Measurements from ENCODE around the gene LMBRD2. TPM values are rescaled to one million over a fixed set of nuclear protein-coding genes. Genes with fewer than 3 reads are reported as not detected.
A peak's percentile ranks its signal among the peaks of the same experiment; 100 is the strongest.
"Not testable (repeated sequence)": the region's sequence is repeated elsewhere in the genome, so short reads cannot be mapped to it uniquely, and the experiment has no call there.

Gene LMBRD2
- polyA plus RNA-seq, 4 donors = 1.6 to 23.5 (median 3.5) TPM

DNA sequence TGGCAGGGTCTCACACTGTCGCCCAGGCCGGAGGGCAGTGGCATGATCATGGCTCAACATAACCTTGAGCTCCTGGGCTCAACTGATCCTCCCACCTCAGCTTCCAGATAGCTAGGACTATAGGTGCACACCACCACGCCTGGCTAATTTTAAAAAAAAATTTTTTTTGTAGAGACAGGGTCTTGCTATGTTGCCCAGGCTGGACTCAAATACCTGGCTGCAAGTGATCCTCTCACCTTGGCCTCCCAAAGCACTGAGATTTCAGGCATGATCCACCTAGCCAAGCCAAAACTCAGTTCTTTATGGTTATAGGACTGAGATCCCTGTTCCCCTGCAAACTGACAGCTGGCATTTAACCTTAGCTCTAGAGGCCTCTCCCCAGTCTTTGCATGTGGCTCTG is 5.3 kb downstream of the LMBRD2 start:
- no peak overlapping the region for H3K4me3 ChIP-seq (ENCODE audit: low read depth in 1 of 3, low read length in 3 of 3)
- WGBS, 3 donors = 72 to 82% (median 75%) methylated on average over 3 of the region's 3 CpGs
- no peak overlapping the region for H3K27ac ChIP-seq (ENCODE audit: low read depth in 1 of 3, low read length in 2 of 3)
- H3K27me3 ChIP-seq (ENCODE audit: control insufficient read depth in 3 of 3, insufficient read depth in 3 of 3, low read length in 3 of 3) = no peaks in the 10 kb centered on the region
- peaks cover 0 to 12% (median 3%) of the 10 kb centered on the region in 3 donors for H3K4me1 ChIP-seq (ENCODE audit: control insufficient read depth in 3 of 3, insufficient read depth in 2 of 3, low read depth in 1 of 3, low read length in 2 of 3)
- H3K9me3 ChIP-seq (ENCODE audit: control insufficient read depth in 2 of 2, insufficient read depth in 1 of 2, low read depth in 1 of 2, low read length in 1 of 2) = no peaks in the 10 kb centered on the region
- peaks cover 0 to 5% (median 0%) of the 10 kb centered on the region in 3 donors for H3K36me3 ChIP-seq (ENCODE audit: control insufficient read depth in 3 of 3, insufficient read depth in 2 of 3, low read depth in 1 of 3, low read length in 3 of 3)
- DNase-seq (no peak), FAIRE-seq (no peak)

DNA sequence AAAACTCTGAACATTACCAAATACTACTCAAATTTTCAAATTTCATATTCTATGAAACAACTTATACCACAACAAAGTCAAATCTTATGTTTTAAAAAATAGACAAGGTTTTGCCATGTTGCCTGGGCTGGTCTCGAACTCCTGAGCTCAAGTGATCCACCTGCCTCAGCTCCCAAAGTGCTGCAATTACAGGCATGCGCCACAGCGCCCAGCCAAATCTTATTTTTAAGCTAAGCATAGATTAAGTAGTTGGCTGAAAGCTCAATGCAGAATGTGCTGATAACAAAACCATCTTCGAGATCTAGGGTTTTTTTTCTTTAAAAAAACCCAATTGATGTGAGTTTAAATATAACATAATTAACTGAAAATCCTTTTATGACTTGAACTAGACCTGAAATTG is 6.4 kb downstream of the LMBRD2 start:
- Histone ChIP-seq H3K4me3 (ENCODE audit: low read depth in 1 of 3, low read length in 3 of 3) (no peak overlapping the region), H3K4me1 (ENCODE audit: control insufficient read depth in 3 of 3, insufficient read depth in 2 of 3, low read depth in 1 of 3, low read length in 2 of 3) (peaks cover 0 to 10% (median 0%) of the 10 kb centered on the region in 3 donors), H3K27me3 (ENCODE audit: control insufficient read depth in 3 of 3, insufficient read depth in 3 of 3, low read length in 3 of 3) (no peaks in the 10 kb centered on the region), H3K27ac (ENCODE audit: low read depth in 1 of 3, low read length in 2 of 3) (no peak overlapping the region), H3K36me3 (ENCODE audit: control insufficient read depth in 3 of 3, insufficient read depth in 2 of 3, low read depth in 1 of 3, low read length in 3 of 3) (peaks cover 0 to 5% (median under 1%) of the 10 kb centered on the region in 3 donors), H3K9me3 (ENCODE audit: control insufficient read depth in 2 of 2, insufficient read depth in 1 of 2, low read depth in 1 of 2, low read length in 1 of 2) (peaks cover 0 to under 1% of the 10 kb centered on the region in 2 donors)
- 86 to 94% (median 92%) methylated on average over 4 of the region's 4 CpGs for WGBS, 3 donors
- DNase-seq (no peak), FAIRE-seq (no peak)

- Histone ChIP-seq H3K4me3 (ENCODE audit: low read depth in 1 of 3, low read length in 3 of 3) (no peak overlapping the region), H3K27ac (ENCODE audit: low read depth in 1 of 3, low read length in 2 of 3) (no peak overlapping the region), H3K4me1 (ENCODE audit: control insufficient read depth in 3 of 3, insufficient read depth in 2 of 3, low read depth in 1 of 3, low read length in 2 of 3) (no peaks in the 10 kb centered on the region), H3K36me3 (ENCODE audit: control insufficient read depth in 3 of 3, insufficient read depth in 2 of 3, low read depth in 1 of 3, low read length in 3 of 3) (peaks cover 2 to 20% (median 4%) of the 10 kb centered on the region in 3 donors), H3K27me3 (ENCODE audit: control insufficient read depth in 3 of 3, insufficient read depth in 3 of 3, low read length in 3 of 3) (no peaks in the 10 kb centered on the region), H3K9me3 (ENCODE audit: control insufficient read depth in 2 of 2, insufficient read depth in 1 of 2, low read depth in 1 of 2, low read length in 1 of 2) (peaks cover 0 to 17% of the 10 kb centered on the region in 2 donors)
- FAIRE-seq (no peak), DNase-seq (peak; percentile 10 to 68)
- WGBS, 3 donors = 79 to 91% (median 88%) methylated on average over 7 of the region's 7 CpGs
These were observed 12.6 kb downstream of the LMBRD2 start for GRCh38 chr5:36138900-36139683.

DNA sequence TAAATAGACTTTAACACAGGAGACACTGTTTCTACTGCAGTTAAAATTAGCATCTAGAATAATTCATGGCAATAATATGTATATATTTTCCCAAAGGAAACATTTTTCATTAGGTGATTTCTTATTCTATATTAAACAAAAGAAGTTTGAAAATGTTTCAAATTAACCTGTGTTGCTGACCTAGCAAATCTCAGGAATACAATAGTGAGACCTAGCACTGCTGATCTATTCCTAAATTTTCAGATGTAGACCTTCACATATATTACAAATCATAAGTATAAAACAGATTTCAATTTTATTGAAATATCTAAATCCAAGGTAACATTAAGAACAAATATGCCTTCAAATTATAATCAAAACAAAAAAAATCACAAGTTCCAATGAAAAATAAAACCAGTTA is 15.1 kb downstream of the LMBRD2 start:
- FAIRE-seq = peak; percentile 70
- Histone ChIP-seq H3K36me3 (ENCODE audit: control insufficient read depth in 3 of 3, insufficient read depth in 2 of 3, low read depth in 1 of 3, low read length in 3 of 3) (peaks cover 2 to 15% (median 4%) of the 10 kb centered on the region in 3 donors), H3K27ac (ENCODE audit: low read depth in 1 of 3, low read length in 2 of 3) (no peak overlapping the region), H3K4me3 (ENCODE audit: low read depth in 1 of 3, low read length in 3 of 3) (no peak overlapping the region), H3K27me3 (ENCODE audit: control insufficient read depth in 3 of 3, insufficient read depth in 3 of 3, low read length in 3 of 3) (no peaks in the 10 kb centered on the region), H3K4me1 (ENCODE audit: control insufficient read depth in 3 of 3, insufficient read depth in 2 of 3, low read depth in 1 of 3, low read length in 2 of 3) (no peaks in the 10 kb centered on the region), H3K9me3 (ENCODE audit: control insufficient read depth in 2 of 2, insufficient read depth in 1 of 2, low read depth in 1 of 2, low read length in 1 of 2) (peaks cover 0 to 17% of the 10 kb centered on the region in 2 donors)
- no peak for DNase-seq

GRCh38 chr5:36135988-36136387 is 15.7 kb downstream of the LMBRD2 start:
- Histone ChIP-seq H3K4me3 (ENCODE audit: low read depth in 1 of 3, low read length in 3 of 3) (no peak overlapping the region), H3K36me3 (ENCODE audit: control insufficient read depth in 3 of 3, insufficient read depth in 2 of 3, low read depth in 1 of 3, low read length in 3 of 3) (peaks cover 2 to 15% (median 4%) of the 10 kb centered on the region in 3 donors), H3K9me3 (ENCODE audit: control insufficient read depth in 2 of 2, insufficient read depth in 1 of 2, low read depth in 1 of 2, low read length in 1 of 2) (peaks cover 0 to 17% of the 10 kb centered on the region in 2 donors), H3K27ac (ENCODE audit: low read depth in 1 of 3, low read length in 2 of 3) (no peak overlapping the region), H3K27me3 (ENCODE audit: control insufficient read depth in 3 of 3, insufficient read depth in 3 of 3, low read length in 3 of 3) (no peaks in the 10 kb centered on the region), H3K4me1 (ENCODE audit: control insufficient read depth in 3 of 3, insufficient read depth in 2 of 3, low read depth in 1 of 3, low read length in 2 of 3) (no peaks in the 10 kb centered on the region)
- FAIRE-seq (no peak), DNase-seq (no peak)
- WGBS, 3 donors = 93 to 98% (median 95%) methylated on average over 3 of the region's 3 CpGs

GRCh38 chr5:36133009-36133408 is 18.7 kb downstream of the LMBRD2 start:
- H3K9me3 ChIP-seq (ENCODE audit: control insufficient read depth in 2 of 2, insufficient read depth in 1 of 2, low read depth in 1 of 2, low read length in 1 of 2); FAIRE-seq; H3K4me1 ChIP-seq (ENCODE audit: control insufficient read depth in 3 of 3, insufficient read depth in 2 of 3, low read depth in 1 of 3, low read length in 2 of 3); H3K4me3 ChIP-seq (ENCODE audit: low read depth in 1 of 3, low read length in 3 of 3); H3K36me3 ChIP-seq (ENCODE audit: control insufficient read depth in 3 of 3, insufficient read depth in 2 of 3, low read depth in 1 of 3, low read length in 3 of 3); H3K27me3 ChIP-seq (ENCODE audit: control insufficient read depth in 3 of 3, insufficient read depth in 3 of 3, low read length in 3 of 3); H3K27ac ChIP-seq (ENCODE audit: low read depth in 1 of 3, low read length in 2 of 3); DNase-seq: not testable (repeated sequence)
- WGBS, 3 donors = 93 to 100% (median 100%) methylated on average over 1 of the region's 1 CpG

GRCh38 chr5:36129666-36130065 is 22.0 kb downstream of the LMBRD2 start:
- not testable (repeated sequence) for FAIRE-seq; H3K27ac ChIP-seq (ENCODE audit: low read depth in 1 of 3, low read length in 2 of 3); H3K4me3 ChIP-seq (ENCODE audit: low read depth in 1 of 3, low read length in 3 of 3); DNase-seq; H3K4me1 ChIP-seq (ENCODE audit: control insufficient read depth in 3 of 3, insufficient read depth in 2 of 3, low read depth in 1 of 3, low read length in 2 of 3); H3K27me3 ChIP-seq (ENCODE audit: control insufficient read depth in 3 of 3, insufficient read depth in 3 of 3, low read length in 3 of 3)
- Histone ChIP-seq H3K36me3 (ENCODE audit: control insufficient read depth in 3 of 3, insufficient read depth in 2 of 3, low read depth in 1 of 3, low read length in 3 of 3) (peaks cover 0 to 12% (median 2%) of the 10 kb centered on the region in 3 donors), H3K9me3 (ENCODE audit: control insufficient read depth in 2 of 2, insufficient read depth in 1 of 2, low read depth in 1 of 2, low read length in 1 of 2) (peaks cover 0 to 14% of the 10 kb centered on the region in 2 donors)
- WGBS, 3 donors = 99 to 100% (median 100%) methylated on average over 3 to 4 of the region's 5 CpGs

- H3K27me3 ChIP-seq (ENCODE audit: control insufficient read depth in 3 of 3, insufficient read depth in 3 of 3, low read length in 3 of 3) = no peaks in the 10 kb centered on the region
- DNase-seq = no peak
- no peak overlapping the region for H3K27ac ChIP-seq (ENCODE audit: low read depth in 1 of 3, low read length in 2 of 3)
- FAIRE-seq = no peak
- peaks cover 0 to 14% of the 10 kb centered on the region in 2 donors for H3K9me3 ChIP-seq (ENCODE audit: control insufficient read depth in 2 of 2, insufficient read depth in 1 of 2, low read depth in 1 of 2, low read length in 1 of 2)
- H3K4me3 ChIP-seq (ENCODE audit: low read depth in 1 of 3, low read length in 3 of 3) = no peak overlapping the region
- peaks cover 0 to 12% (median 2%) of the 10 kb centered on the region in 3 donors for H3K36me3 ChIP-seq (ENCODE audit: control insufficient read depth in 3 of 3, insufficient read depth in 2 of 3, low read depth in 1 of 3, low read length in 3 of 3)
- WGBS, 3 donors = 91 to 100% (median 100%) methylated on average over 1 of the region's 1 CpG
- no peaks in the 10 kb centered on the region for H3K4me1 ChIP-seq (ENCODE audit: control insufficient read depth in 3 of 3, insufficient read depth in 2 of 3, low read depth in 1 of 3, low read length in 2 of 3)
These were observed 22.9 kb downstream of the LMBRD2 start for GRCh38 chr5:36128795-36129194.
